D721Med (cell line): ENCODE data around the gene IGFALS.

Experiments
- DNase-seq: peaks from one replicate; pipeline ENCODE4 v3.0.0; 2011; ENCODE audit warnings: low spot score; ENCODE audit not compliant: insufficient read length
- FAIRE-seq: peaks from 2 replicates; lab custom pipeline; 2011; peaks lifted over from hg19 to GRCh38; lab: Jason Lieb, UNC
- CTCF ChIP-seq: IDR thresholded peaks from 2 replicates; pipeline ENCODE4 v1.5.1; 2012; ENCODE audit warnings: mild to moderate bottlenecking, control low read depth; ENCODE audit not compliant: insufficient read depth; ENCODE audit errors: missing control alignments

IGFALS gene

GRCh38 chr16:1762879-1763520 is 30.5 kb downstream of the IGFALS start:
- no peak for DNase-seq
- no peak for FAIRE-seq
- no peak for TF ChIP-seq CTCF

GRCh38 chr16:1762196-1762878 is 31.2 kb downstream of the IGFALS start:
- no peak for DNase-seq

GRCh38 chr16:1761751-1762150 is 31.8 kb downstream of the IGFALS start:
- FAIRE-seq (no peak), DNase-seq (no peak)
- TF ChIP-seq CTCF, result no peak

More at GRCh38 chr16:1762196-1762878, 31.2 kb downstream of the IGFALS start:
- TF ChIP-seq CTCF, result no peak
- FAIRE-seq, result no peak

- DNase-seq (no peak), FAIRE-seq (no peak)
- TF ChIP-seq CTCF, result no peak
These were observed 32.6 kb downstream of the IGFALS start for GRCh38 chr16:1760911-1761310.

GRCh38 chr16:1759511-1759910 is 34.0 kb downstream of the IGFALS start:
- no peak for TF ChIP-seq CTCF
- DNase-seq (no peak), FAIRE-seq (no peak)

- TF ChIP-seq CTCF, result no peak
- FAIRE-seq, result no peak
These were observed 34.6 kb downstream of the IGFALS start for GRCh38 chr16:1758923-1759322.

More at GRCh38 chr16:1758923-1759322, 34.6 kb downstream of the IGFALS start:
- no peak for DNase-seq
